HUES48 (cell line): ENCODE data around the gene GPR39.

ENCODE experiments used
- H3K27ac ChIP-seq: one replicate; pipeline ENCODE4 v1.7.0; 2013; ENCODE audit warnings: low read depth, low read length, inconsistent platforms
- H3K27me3 ChIP-seq: 2 replicates; pipeline ENCODE4 v1.6.1; 2013; ENCODE audit warnings: mild to moderate bottlenecking, low read length; ENCODE audit not compliant: control insufficient read depth, insufficient read depth
- H3K36me3 ChIP-seq: 2 replicates; pipeline ENCODE4 v1.6.1; 2013; ENCODE audit warnings: low read length; ENCODE audit not compliant: control insufficient read depth, insufficient read depth
- H3K4me1 ChIP-seq: 2 replicates; pipeline ENCODE4 v1.6.1; 2013; ENCODE audit warnings: mild to moderate bottlenecking, low read length; ENCODE audit not compliant: control insufficient read depth, insufficient read depth
- H3K4me3 ChIP-seq: 2 replicates; pipeline ENCODE4 v1.5.1; 2013; ENCODE audit warnings: mild to moderate bottlenecking, low read depth, low read length
- H3K9ac ChIP-seq: 2 replicates; pipeline ENCODE4 v1.6.1; 2013; ENCODE audit warnings: mild to moderate bottlenecking, low read depth, low read length, moderate library complexity
- H3K9me3 ChIP-seq: 2 replicates; pipeline ENCODE4 v1.6.1; 2013; ENCODE audit warnings: low read length; ENCODE audit not compliant: control insufficient read depth, insufficient read depth

GPR39 gene

GRCh38 chr2:132586835-132587234 lies 170.2 kb downstream of the GPR39 start:
- Histone ChIP-seq H3K4me3 (no peak overlapping the region), H3K27me3 (no peaks in the 10 kb centered on the region), H3K4me1 (peaks cover 24% of the 10 kb centered on the region), H3K36me3 (no peaks in the 10 kb centered on the region), H3K9ac (no peak overlapping the region), H3K9me3 (no peaks in the 10 kb centered on the region), H3K27ac (no peak overlapping the region)

GRCh38 chr2:132588576-132588975 lies 172.0 kb downstream of the GPR39 start:
- no peaks in the 10 kb centered on the region for H3K36me3 ChIP-seq
- no peak overlapping the region for H3K9ac ChIP-seq
- H3K4me1 ChIP-seq: peaks cover 18% of the 10 kb centered on the region
- no peak overlapping the region for H3K4me3 ChIP-seq
- H3K27ac ChIP-seq: no peak overlapping the region
- H3K27me3 ChIP-seq: no peaks in the 10 kb centered on the region
- H3K9me3 ChIP-seq: no peaks in the 10 kb centered on the region

GRCh38 chr2:132589111-132589830 lies 172.7 kb downstream of the GPR39 start:
- no peak overlapping the region for H3K4me3 ChIP-seq
- H3K9ac ChIP-seq: no peak overlapping the region
- no peaks in the 10 kb centered on the region for H3K9me3 ChIP-seq
- H3K27me3 ChIP-seq: no peaks in the 10 kb centered on the region
- H3K4me1 ChIP-seq: peaks cover 18% of the 10 kb centered on the region
- H3K27ac ChIP-seq: peak overlapping the region; percentile 18
- no peaks in the 10 kb centered on the region for H3K36me3 ChIP-seq

- no peak overlapping the region for H3K9ac ChIP-seq
- H3K36me3 ChIP-seq: no peaks in the 10 kb centered on the region
- no peak overlapping the region for H3K27ac ChIP-seq
- H3K4me1 ChIP-seq: peaks cover 18% of the 10 kb centered on the region
- no peaks in the 10 kb centered on the region for H3K9me3 ChIP-seq
- no peak overlapping the region for H3K4me3 ChIP-seq
- H3K27me3 ChIP-seq: no peaks in the 10 kb centered on the region
Observed at GRCh38 chr2:132589966-132590365, 173.4 kb downstream of the GPR39 start.

GRCh38 chr2:132593171-132593570 lies 176.6 kb downstream of the GPR39 start:
- H3K27ac ChIP-seq: no peak overlapping the region
- no peak overlapping the region for H3K9ac ChIP-seq
- H3K4me3 ChIP-seq: no peak overlapping the region
- H3K27me3 ChIP-seq: no peaks in the 10 kb centered on the region
- H3K4me1 ChIP-seq: peaks cover 11% of the 10 kb centered on the region
- H3K36me3 ChIP-seq: no peaks in the 10 kb centered on the region
- H3K9me3 ChIP-seq: no peaks in the 10 kb centered on the region

- no peaks in the 10 kb centered on the region for H3K9me3 ChIP-seq
- no peaks in the 10 kb centered on the region for H3K4me1 ChIP-seq
- H3K27ac ChIP-seq: no peak overlapping the region
- no peak overlapping the region for H3K4me3 ChIP-seq
- H3K27me3 ChIP-seq: no peaks in the 10 kb centered on the region
- H3K36me3 ChIP-seq: no peaks in the 10 kb centered on the region
- H3K9ac ChIP-seq: no peak overlapping the region
Observed at GRCh38 chr2:132595186-132595585, 178.6 kb downstream of the GPR39 start.

- Histone ChIP-seq H3K9ac (no peak overlapping the region), H3K4me3 (no peak overlapping the region), H3K36me3 (no peaks in the 10 kb centered on the region), H3K4me1 (no peaks in the 10 kb centered on the region), H3K27me3 (no peaks in the 10 kb centered on the region), H3K9me3 (no peaks in the 10 kb centered on the region), H3K27ac (no peak overlapping the region)
Observed at GRCh38 chr2:132595693-132596092, 179.1 kb downstream of the GPR39 start.

- no peak overlapping the region for H3K27ac ChIP-seq
- no peaks in the 10 kb centered on the region for H3K9me3 ChIP-seq
- H3K4me3 ChIP-seq: no peak overlapping the region
- no peaks in the 10 kb centered on the region for H3K36me3 ChIP-seq
- H3K9ac ChIP-seq: no peak overlapping the region
- no peaks in the 10 kb centered on the region for H3K4me1 ChIP-seq
- H3K27me3 ChIP-seq: no peaks in the 10 kb centered on the region
Observed at GRCh38 chr2:132597166-132597565, 180.6 kb downstream of the GPR39 start.

GRCh38 chr2:132597831-132598230 lies 181.2 kb downstream of the GPR39 start:
- H3K27me3 ChIP-seq: no peaks in the 10 kb centered on the region
- no peaks in the 10 kb centered on the region for H3K4me1 ChIP-seq
- H3K9me3 ChIP-seq: no peaks in the 10 kb centered on the region
- no peak overlapping the region for H3K9ac ChIP-seq
- H3K36me3 ChIP-seq: no peaks in the 10 kb centered on the region
- H3K27ac ChIP-seq: no peak overlapping the region
- H3K4me3 ChIP-seq: no peak overlapping the region

- no peaks in the 10 kb centered on the region for H3K36me3 ChIP-seq
- no peaks in the 10 kb centered on the region for H3K27me3 ChIP-seq
- H3K4me3 ChIP-seq: no peak overlapping the region
- no peak overlapping the region for H3K9ac ChIP-seq
- H3K9me3 ChIP-seq: no peaks in the 10 kb centered on the region
- H3K27ac ChIP-seq: no peak overlapping the region
- no peaks in the 10 kb centered on the region for H3K4me1 ChIP-seq
Observed at GRCh38 chr2:132598536-132598935, 181.9 kb downstream of the GPR39 start.

- H3K27ac ChIP-seq: no peak overlapping the region
- H3K4me3 ChIP-seq: no peak overlapping the region
- no peaks in the 10 kb centered on the region for H3K27me3 ChIP-seq
- no peaks in the 10 kb centered on the region for H3K36me3 ChIP-seq
- no peak overlapping the region for H3K9ac ChIP-seq
- no peaks in the 10 kb centered on the region for H3K9me3 ChIP-seq
- H3K4me1 ChIP-seq: no peaks in the 10 kb centered on the region
Observed at GRCh38 chr2:132599556-132599955, 183.0 kb downstream of the GPR39 start.
